GM19468 (cell line): ENCODE results near the gene BIK.
"Not testable (repeated sequence)": the region's sequence is repeated elsewhere in the genome, so short reads cannot be mapped to it uniquely, and the experiment has no call there.

ENCODE experiments used
- ATAC-seq: cut with Tn5 transposase; IDR thresholded peaks from one replicate; pipeline ENCODE4 v1.9.1; 2021; ENCODE audit warnings: mild to moderate bottlenecking, moderate library complexity, moderate number of reproducible peaks; ENCODE audit not compliant: unreplicated experiment; ENCODE audit errors: extremely low read depth

Gene BIK

DNA sequence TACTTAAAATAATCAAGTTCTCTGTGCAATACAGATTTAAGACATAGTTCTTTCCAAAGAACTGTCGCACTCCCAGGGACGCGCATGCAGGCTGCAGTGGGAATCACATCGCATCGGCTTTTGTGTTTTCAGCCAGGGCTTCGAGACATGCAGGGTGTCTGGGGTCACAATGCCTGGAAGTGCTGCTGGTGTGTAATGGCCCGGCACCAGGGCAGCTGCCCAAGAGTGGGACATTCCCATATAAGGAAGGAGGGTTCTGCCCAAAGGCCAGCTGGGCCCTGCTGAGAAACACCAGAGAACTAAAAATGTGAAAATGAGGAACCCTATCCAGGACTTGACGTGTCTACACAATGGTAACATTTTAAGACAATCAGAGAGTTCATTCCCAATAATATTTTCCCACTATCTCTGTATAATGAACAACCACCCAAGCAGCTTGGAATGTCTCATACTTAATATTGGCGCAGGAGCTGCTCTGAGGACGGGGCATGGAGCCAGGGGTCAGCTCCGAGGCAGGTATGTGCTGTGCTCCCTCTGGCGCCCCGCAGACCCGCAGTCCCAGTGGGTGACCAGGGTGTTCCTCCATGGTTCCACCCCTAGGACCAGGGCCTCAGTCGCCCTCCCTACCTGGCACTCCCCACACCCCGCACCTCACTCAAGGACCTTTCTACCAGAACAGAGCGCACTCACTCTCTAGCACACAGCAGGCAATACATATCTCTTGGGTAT, 21.4 kb downstream of the BIK start:
- no peak for ATAC-seq

DNA sequence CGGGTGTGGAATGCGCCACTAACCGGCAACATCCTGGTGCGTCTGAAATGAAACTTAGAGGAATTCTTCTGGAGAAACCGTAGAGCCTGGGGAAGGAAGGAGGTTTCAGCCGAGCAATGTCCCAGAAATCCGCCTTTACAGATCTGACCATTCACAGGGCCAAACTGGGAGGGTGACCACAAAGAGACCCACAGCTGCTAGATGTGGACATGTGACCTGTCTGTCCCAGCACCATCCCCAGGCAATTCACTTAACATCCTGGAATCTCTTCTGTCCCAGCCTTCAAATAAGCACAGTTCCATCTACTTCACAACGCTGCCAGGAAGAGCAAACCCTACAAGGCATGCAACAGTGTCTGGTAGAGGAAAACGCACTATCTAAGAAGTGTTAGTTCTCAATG, 22.9 kb downstream of the BIK start:
- no peak for ATAC-seq

DNA sequence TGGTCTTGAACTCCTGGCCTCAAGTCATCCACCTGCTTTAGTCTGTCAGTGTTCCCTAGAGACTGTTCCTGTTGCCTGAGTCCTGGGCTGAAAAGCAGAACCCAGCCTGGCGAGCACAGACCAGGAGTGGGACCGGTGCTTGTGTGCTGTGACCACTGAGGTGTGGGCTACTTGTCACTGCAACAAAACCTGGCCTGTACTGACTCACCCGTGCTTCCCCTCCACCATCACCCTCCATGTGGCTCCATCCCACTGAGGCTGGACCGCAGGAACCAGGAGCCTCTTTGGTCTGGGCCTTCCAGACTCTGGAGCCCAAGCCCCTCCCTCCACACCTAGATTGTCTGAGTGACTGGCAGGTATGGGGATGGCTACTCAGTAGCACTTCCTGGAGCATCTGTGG, 24.0 kb downstream of the BIK start:
- ATAC-seq = no peak

DNA sequence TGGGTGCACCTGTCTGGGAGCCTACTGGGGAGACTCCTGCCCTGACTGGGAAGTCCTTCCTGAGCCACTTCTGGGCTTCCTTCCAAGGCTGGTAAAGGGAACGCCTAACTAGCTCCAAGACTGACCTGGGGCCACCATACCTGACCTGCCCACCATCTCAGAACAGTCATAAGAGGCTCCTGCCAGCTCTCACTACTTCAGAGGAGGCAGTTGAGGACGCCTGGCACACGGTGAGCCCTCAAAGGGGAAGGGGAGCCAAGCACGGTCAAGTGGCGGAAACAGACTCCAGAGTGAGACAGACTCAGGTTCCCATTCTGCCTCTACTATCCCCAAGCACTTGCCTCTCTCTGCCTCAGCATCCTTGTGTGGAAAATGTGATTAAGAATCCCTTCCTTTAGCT, 25.0 kb downstream of the BIK start:
- ATAC-seq = no peak

DNA sequence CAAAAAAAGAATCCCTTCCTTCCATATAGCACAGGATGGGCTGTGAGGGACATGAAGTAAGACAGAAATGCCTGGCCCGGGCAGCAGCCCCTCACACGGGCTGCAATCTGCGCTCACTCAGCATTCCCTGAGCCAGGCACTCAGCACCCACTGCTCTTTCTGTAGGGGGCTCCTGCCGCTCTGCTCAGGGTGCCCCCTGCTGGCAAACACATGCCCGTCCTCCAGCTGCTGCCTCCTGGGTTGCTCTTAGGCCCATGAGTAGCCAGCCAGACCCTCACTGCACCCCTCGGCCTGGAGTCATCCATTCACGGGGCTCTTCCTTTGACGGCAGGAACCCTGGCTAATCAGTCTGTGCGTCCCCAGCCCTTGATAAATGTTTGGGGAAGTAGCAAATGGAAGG, 25.7 kb downstream of the BIK start:
- no peak for ATAC-seq

DNA sequence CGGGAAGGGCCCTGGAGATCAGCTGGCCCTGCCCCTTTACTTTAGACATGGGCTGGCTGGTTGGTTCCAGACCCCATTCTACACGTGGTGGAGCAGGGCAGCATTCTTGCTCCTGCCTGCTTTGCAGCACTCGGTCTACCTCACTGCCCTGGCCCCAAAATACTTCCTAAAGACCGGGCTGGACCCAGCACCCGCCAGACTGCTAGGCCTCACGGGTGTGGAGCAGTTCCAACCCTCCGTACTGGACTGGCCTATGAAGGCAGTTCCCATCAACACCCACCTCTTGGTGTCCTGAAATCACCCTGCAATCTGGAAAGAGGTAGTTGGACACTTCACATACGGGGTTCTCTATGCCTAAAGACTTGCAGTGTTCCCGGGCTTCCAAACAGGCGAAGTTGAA, 26.3 kb downstream of the BIK start:
- no peak for ATAC-seq

DNA sequence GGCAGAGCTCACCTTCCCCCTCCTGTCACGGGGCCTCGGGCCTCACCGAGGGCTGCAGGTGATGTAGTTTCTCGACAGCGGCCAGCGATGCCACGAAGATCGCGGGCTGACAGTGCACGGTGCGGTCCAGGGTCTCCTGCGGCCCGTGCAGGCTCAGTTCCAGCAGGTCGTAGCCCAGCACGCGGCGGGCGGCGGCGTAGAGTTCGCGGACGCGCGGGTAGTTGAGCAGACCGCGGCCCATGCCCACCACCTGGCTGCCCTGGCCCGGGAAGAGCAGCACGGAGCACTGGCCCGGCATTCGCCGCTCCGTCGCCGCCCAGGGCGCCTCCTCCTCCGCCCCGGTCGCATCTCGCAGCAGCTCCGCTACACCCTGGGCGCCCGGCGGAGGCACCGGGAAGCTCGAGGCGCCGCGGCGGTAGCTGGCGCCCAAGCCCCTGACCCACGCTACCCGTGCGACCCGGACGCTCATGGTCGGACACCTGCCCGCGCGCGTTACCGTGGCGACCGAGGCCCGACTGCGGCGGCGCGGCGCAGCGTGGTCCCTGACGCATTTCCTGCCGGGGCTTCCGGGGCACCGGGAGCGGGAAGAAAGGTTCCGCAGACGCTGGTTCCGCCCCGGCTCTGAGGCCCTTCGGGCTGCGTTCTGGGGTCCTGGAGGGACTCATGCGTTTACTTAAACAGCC, 32.5 kb downstream of the BIK start, which contains the start of gene MCAT:
Gene MCAT (minus strand): TSS at position 519 of the 683 bp plus-strand sequence. CDS start 50 bp downstream, at position 469.
- ATAC-seq = peak; percentile 40

DNA sequence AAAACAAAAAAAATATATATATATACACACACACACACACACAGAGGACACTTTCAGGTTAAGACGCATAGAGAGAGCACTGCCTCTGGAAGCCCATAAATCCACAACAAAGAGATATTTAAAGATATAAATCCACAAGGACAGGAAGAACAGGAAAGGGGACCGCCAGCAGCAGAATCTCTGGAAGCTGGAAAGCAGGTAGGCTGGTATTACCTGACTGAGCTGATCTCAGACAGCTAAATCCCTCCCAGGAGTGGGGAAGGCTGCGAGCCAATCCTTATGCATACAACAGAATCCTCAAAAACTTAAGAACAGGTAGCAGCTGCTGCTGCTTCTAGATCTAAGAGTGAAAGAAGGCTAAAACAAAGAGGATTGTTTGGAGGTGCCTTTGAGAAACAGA, 34.4 kb downstream of the BIK start:
- no peak for ATAC-seq

DNA sequence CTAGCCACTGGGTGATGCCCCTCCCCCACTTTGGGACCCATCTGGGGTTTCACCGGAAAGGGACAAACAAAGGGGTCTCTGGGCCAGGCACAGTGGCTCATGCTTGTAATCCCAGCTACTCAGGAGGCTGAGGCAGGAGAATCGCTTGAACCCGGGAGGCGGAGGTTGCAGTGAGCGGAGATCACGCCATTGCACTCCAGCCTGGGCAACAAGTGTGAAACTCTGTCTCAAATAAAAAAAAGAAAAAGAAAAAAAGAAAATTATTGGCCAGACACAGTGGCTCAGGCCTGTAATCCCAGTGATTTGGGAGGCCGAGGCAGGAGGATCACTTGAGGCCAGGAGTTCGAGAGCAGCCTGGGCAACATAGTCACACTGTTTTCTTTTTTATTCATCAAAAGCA, 34.8 kb downstream of the BIK start:
- ATAC-seq = not testable (repeated sequence)

DNA sequence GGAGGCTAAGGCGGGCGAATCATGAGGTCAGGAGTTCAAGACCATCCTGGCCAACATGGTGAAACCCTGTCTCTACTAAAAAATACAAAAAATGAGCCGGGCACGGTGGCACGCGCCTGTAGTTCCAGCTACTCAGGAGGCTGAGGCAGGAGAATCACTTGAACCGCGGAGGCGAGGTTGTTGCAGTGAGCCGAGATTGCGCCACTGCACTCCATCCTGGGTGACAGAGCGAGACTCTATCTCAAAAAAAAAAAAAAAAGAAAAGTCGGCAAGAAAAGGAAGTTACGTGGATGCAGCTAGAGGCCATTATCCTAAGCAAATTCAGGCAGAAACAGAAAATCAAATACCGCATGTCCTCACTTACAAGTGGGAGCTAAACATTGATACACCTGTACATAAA, 35.8 kb downstream of the BIK start:
- ATAC-seq = not testable (repeated sequence)

DNA sequence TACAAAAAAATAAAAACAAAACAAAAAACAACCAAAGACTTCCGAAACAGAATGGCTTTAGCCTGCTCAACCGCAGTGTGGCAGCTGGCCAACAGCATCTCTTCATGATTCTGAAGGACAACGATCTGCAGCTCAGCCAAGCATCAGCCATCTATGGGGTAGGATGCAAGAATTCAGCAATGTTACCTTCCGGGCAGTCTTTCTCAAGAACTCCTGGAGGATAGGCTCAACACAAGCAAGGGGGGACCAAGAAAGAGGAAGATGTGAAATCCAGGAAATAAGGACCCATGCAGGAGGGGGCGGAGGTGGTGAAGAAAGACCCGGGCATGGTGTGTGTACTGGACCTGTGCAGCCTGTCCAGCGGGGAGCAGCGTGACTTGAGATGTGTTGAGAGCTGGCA, 37.3 kb downstream of the BIK start:
- no peak for ATAC-seq

DNA sequence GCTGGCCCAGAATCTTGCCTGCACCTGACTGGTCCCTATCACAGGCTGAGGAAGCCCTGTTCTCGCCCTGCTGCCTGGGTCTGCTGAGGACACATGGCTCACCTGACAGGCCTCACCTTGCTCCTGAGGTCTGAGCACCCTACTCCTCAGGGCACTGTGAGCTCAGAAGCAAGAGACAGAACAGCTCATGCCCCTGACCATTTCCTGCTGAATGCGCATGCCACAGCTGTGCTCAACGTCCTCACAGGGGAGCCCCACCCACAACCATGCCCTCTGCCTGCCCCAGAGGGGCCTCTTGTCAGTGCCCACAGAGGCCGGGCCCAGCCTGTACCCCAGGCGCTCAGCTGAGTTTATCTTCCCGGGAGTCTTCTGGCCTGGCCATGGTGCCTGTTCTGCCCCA, 38.0 kb downstream of the BIK start:
- no peak for ATAC-seq

DNA sequence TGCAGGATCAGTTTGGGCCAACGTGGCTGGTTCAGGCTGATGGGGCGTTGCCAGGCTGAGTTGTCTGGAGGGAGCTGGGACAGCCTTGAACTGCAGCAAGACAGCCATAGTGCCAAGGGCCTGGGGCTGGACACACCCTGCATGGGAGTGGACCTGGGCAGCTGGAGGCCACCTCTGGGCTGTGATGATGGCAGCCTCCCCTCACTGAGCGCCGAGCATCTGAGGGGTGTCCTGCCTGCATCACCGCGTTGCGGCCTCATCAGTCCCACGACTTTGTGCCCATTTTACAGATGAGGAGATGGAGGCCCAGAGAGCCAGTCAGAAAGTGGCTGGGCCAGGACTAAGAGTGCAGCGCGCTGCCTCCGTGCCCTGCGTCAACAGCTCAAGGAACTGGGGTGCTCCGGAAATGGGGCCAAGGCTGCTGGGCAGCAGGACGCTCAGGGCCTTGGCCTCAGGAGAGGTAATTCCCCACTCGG, 40.2 kb downstream of the BIK start:
- no peak for ATAC-seq

DNA sequence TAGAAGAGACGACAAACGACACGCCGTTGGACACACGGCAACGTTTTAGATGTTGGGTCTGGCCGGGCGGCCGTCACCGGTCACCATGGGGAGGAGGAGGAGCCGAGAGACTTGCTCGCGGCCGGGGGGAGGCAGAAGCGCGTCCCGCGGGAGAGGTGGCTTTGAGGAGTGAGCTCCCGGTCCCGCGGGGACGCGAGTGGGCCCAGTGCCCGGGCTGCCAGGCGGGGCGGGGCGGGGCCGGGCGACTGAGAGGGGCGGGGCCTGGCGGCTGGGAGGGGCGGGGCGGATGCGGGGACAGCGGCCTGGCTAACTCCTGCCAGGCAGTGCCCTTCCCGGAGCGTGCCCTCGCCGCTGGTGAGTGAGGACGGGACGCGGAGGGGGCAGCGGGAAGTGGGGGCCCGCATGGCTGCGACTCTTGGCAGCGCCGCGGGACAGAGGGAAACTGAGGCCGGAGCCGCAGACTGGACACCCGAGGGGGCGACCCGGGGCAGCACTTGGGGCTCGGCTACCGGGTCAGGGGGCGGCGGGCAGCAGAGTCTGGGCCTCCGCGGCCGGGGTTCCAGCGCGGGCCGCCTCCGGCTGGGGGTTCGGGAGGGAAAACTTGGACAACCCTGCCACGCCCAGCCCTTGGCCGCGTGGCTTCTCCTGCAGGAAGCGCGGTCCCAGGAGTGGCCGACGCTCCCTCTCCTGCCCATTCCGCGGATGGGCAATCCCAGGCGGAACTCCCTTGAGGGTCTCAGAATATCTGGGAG, 40.9 kb downstream of the BIK start, which contains the start of gene TSPO:
Gene TSPO (plus strand): TSS at position 309 of the 752 bp plus-strand sequence. CDS start 7,680 bp downstream, outside the sequence.
- no peak for ATAC-seq

DNA sequence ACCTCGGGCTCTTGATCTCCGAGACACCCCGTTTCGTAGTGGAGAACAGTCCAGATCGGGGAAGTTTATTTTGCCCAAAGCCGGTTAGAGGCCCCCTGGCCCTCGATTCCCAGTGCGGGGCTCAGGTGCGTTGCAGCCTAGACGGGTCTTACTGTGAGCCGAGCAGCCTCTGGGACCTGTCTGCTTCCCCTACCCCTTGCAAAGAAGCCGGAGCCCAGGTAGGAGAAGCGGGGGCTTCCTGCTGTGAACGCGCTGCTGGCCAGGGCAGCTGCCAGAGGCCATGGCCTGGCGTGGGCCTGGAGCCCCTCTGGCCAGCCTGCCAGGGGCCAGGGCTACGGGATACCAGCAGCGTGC, 41.4 kb downstream of the BIK start:
- no peak for ATAC-seq

DNA sequence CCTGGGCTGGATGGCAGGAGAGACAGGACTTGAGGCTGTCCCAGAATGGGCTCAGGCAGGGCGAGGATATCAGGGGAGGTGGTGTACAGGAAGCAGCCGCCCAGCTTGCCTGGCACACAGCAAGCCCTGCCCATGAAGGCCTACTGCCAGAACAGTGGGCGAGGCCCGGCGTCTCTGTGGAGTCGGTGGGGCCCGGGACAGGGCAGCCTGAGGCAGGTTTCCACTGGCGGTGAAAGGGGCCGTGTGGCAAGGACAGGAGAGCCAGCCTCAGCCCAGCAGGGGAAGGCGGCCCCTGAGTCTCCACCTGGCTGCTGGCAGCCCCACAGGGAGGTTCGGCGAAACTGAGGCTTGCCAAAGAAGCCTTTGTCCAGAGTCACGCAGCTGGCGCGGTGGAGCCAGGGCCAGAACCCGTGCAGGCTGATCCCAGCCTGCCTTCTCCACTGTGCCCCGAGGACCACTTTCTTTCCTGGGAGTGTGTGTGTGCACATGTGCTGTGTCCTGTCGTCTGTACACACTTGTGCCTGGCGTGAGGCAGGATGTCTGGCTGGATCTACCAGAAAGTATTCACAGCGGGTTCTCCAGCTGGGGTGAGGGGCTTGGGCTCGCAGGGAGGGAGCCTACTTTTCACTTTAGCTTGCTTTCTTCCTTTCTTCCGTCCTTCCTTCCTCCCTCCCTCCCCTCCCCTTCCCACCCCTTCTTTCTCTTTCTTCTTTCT, 42.0 kb downstream of the BIK start:
- ATAC-seq = peak; percentile 16

DNA sequence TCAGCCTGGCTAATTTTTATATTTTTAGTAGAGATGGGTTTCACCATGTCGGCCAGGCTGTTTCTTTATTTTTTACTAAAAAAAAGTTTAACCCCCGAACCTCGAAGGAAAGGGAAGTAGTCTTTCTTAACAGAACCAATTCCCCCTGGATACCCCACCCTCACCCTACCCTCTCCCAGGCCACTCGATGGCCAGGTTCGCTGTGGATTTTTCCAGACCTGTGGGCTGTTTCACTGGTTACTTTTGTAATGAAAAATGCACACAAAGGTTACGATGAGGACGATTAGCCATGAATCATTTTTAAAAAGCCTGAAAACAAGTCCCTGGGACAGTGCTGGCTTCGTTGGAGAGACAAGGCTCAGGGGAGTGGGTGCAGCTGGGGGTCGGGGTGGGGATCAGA, 43.3 kb downstream of the BIK start:
- ATAC-seq = no peak

DNA sequence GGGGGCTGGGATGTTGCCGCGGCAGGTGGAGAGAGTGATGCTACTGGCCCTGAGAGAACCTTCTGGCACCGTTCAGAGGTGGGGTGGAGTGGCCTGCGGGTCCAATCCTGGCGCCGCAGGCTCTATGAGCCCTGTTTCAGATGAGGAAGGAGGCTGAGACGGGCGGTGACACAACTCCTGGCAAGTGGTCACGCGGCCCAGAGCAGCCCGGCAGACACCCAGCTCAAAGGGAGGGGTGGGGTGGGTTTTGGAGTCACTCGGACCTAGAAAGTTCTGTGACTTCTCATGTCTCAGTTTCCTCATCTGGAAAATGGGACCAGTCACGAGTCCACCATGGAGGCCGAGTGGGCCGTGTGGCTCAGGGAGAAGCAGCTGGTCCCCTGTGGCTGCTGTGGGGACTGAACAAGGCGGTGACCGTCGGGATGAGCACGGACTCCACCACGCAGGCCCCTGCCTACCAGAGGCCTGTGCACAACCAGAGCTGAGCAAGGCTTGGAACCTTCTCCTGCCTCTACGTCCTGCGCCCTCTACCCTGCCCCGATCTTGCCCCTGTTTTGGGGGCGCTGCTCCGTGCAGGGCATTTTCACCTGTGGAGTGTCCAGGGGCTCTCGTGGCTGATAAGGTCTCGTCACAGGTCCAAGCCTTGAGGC, 44.5 kb downstream of the BIK start:
- ATAC-seq = no peak

DNA sequence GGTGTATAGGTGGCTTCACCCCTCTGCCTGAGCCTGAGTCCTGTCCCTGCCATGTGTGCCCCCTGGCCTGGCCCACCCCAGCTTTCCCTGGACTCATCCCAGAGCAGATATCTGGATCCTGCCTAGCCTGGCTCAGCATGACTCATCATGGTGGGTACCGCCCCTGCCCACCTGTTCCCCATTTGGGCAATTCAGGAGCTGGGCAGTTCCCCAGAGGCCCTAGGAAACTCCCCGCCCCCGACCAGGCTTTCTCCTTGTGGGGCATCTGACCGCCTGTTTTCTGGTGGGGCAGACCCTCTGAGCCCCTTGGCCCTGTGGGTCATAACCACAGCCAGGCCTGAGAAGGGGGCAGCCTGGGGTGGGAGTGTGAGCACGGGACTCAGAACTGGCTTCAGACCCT, 45.2 kb downstream of the BIK start:
- ATAC-seq = no peak

DNA sequence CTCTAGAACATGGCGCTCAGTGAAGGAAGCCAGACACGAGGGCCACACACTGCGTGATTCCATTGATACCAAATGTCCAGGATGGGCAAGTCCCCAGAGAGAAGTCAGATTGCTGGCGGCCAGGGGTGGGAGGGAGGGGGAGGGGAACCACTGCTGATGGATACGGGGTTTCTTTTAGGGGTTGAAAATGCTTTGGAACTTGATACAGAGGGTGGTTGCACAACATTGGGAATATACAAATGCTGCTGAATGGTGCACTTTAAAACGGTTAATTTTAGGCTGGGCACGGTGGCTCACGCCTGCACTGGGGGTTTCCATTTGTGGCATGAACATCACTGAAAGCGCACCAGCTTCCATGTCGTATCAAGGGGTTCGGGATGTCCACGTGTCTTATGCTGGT, 45.9 kb downstream of the BIK start:
- no peak for ATAC-seq
